Brain pericyte (primary cell): Measurements from ENCODE around the gene TSPAN14.
"Not testable (repeated sequence)": the region's sequence is repeated elsewhere in the genome, so short reads cannot be mapped to it uniquely, and the experiment has no call there.

Experiments used
- DNase-seq: peaks from one replicate; pipeline ENCODE4 v3.0.0-alpha.2; 2012; ENCODE audit warnings: low read depth, low spot score

TSPAN14 gene

GRCh38 chr10:80468002-80468401 lies 13.9 kb downstream of the TSPAN14 start:
- no peak for DNase-seq

- DNase-seq, result no peak
Observed at GRCh38 chr10:80468806-80469421, 14.8 kb downstream of the TSPAN14 start.

DNA sequence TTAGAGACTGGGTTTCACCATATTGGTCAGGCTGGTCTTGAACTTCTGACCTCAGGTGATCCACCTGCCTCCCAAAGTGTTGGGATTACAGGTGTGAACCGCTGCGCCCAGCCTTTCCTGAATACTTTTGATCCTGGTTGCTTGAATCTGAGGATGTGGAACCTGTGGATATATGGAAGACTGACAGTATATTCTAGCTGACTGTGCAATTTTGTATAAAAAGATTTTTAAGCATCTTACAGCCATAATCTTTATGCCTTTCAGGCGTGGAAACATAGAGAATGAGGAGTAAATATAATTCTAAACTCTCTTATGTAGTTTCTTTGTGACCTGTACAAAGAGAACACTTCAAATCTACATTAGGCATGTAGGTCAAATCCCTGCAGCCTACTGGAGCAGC lies 16.2 kb downstream of the TSPAN14 start:
- DNase-seq, result no peak

DNA sequence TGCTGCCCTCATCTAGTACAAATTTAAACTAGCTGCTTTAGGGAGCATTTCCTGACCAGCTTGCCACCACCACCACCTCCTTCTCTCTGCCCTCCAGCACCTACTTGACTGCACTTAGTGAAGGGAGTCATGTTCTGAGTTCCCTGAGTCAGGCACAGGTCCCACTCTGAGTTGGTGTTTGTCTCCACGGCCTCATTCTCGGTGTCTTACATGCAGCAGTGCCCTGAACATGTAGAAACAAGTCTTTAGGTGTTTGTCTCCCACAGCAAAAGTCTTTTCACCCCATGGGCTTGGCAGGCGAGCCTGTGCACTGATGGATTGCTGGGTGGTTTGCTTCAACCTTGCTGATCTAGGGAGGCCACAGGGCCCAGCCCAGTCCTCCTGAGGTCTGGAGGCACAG lies 16.9 kb downstream of the TSPAN14 start:
- DNase-seq, result no peak

- no peak for DNase-seq
Observed at GRCh38 chr10:80471715-80472233, 17.7 kb downstream of the TSPAN14 start.

DNA sequence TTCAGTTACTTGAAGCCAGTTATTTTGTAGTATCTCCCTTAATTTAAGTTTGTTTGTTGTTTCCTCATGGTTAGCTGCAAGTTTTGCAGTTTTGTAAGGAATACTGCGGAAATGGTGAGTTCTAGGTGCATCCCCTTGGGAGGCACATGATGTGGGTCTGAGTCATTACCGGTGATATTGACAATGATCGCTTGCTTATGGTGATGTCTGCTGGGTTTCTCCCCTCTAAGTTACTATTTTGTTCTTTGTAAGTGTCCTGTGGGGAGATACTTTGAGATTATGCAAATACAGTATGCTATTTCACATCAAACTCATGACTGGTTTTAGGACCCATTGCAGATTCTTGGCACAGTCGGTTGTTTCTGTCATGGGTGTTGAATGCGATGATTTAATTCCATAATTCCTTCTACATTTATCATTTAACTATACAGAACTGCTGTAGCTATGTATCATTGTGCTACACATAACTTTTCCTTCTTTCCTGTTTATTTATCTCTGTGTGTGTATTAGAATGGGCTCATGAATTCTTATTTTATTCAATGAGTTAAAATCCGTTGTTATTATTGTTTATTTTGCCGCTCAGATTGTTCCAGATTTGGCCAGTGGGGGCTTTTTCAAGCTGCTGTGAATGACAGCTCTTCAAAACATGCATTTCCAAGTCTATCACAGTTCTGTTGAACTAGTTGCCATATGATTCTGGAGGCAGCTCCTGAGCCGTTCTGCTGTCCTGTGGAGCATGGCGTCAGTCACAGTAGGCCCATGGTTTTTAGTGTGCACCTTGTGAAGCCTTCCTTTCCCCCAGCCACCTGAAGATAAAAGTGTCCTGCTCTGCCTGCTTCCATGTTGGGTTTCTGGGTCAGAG lies 18.4 kb downstream of the TSPAN14 start:
- no peak for DNase-seq

GRCh38 chr10:80473096-80473657 lies 19.1 kb downstream of the TSPAN14 start:
- no peak for DNase-seq

GRCh38 chr10:80473692-80474596 lies 19.8 kb downstream of the TSPAN14 start:
- no peak for DNase-seq

GRCh38 chr10:80474597-80474910 lies 20.4 kb downstream of the TSPAN14 start:
- no peak for DNase-seq

DNA sequence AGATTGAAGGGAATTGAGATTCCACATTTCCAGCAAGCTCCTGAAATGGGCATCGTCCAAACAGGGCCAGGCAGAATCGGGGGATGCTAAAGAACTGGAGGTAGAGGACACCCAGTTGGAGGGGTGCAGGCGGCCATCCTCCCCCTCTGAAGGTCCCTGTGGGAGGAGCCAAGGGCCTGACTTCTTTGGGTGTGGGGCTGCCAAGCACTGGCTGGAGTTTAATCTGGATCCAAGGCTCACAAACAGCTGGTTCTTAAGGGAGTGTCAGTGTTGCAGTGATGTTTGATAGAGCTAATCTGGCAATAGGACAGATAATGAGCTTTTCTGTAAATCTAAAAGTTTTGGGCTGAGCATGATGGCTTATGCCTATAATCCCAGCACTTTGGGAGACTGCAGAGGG lies 20.8 kb downstream of the TSPAN14 start:
- no peak for DNase-seq

DNA sequence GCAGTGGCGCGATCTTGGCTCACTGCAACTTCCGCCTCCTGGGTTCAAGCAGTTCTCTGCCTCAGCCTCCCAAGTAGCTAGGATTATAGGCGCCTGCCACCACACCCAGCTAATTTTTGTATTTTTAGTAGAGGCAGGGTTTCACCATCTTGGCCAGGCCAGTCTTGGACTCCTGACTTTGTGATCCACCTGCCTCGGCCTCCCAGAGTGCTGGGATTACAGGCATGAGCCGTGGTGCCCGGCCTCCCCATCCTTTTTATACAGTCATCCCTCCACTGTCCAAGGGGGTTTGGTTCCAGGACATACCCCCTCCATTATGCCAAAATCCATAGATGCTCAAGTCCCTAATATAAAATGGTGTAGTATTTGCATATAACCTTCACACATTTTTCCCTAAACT lies 21.5 kb downstream of the TSPAN14 start:
- not testable (repeated sequence) for DNase-seq

DNA sequence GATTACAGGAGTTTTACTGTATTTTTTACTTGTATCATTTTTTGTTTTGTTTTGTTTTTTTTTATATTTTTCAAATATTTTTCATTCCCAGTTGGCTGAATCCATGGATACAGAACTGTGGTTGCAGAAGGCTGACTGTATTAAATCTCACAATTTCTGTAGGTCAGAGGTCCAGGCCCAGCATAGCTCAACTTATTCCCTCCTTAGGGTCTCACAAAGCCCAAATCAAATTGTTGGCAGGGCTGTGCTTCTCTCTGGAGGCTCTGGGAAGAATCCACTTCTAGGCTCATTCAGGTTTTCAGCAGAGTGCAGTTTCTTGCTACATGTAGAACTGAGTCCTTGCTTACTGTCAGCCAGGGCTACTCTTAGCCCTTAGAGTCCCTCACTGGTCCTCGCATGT lies 22.6 kb downstream of the TSPAN14 start:
- DNase-seq, result no peak

GRCh38 chr10:80477813-80478212 lies 23.7 kb downstream of the TSPAN14 start:
- peak; percentile 76 for DNase-seq

- DNase-seq, result not testable (repeated sequence)
Observed at GRCh38 chr10:80480373-80480772, 26.3 kb downstream of the TSPAN14 start.

DNA sequence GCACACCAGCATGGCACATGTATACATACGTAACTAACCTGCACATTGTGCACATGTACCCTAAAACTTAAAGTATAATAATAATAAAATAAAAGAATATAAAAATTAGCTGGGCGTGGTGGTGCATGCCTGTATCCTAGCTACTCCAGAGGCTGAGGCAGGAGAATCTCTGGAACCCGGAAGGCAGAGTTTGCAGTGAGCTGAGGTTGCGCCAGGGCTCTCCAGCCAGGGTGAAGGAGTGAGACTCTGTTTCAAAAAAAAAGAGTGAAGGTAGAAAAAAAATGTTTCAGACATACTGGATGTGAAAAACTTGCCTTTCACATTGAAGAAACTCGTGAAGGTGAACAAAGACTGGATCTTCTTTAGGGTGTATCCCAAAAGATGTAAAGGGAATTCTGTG lies 26.7 kb downstream of the TSPAN14 start:
- no peak for DNase-seq

- no peak for DNase-seq
Observed at GRCh38 chr10:80484243-80484642, 30.1 kb downstream of the TSPAN14 start.

- DNase-seq, result no peak
Observed at GRCh38 chr10:80484676-80485075, 30.6 kb downstream of the TSPAN14 start.

GRCh38 chr10:80485076-80485945 lies 31.2 kb downstream of the TSPAN14 start:
- no peak for DNase-seq

GRCh38 chr10:80485946-80486764 lies 32.0 kb downstream of the TSPAN14 start:
- DNase-seq, result no peak
